HepG2 (cell line): Measurements from ENCODE around the gene ANKDD1A.

Source experiments
- CTCF ChIP-seq: sonication (generic); formaldehyde crosslinking; IDR thresholded peaks from 2 replicates; pipeline ENCODE4 v1.5.0; 2020; ENCODE audit warnings: mild to moderate bottlenecking, missing genetic modification reagents, moderate library complexity
- GABPA ChIP-seq, 2 experiments: IDR thresholded peaks; 2 replicates each; pipeline ENCODE4 v1.6.1; 2011 to 2016; ENCODE audit warnings: low read depth in 2 of 2, low read length in 1 of 2, missing biosample characterization in 1 of 2, missing genetic modification characterization in 1 of 2
- GATAD2A ChIP-seq: IDR thresholded peaks from 2 replicates; pipeline ENCODE4 v1.6.1; 2016
- HNRNPH1 ChIP-seq: fragments of 200-400 bp; formaldehyde crosslinking; optimal IDR thresholded peaks from 2 replicates; pipeline ENCODE3; 2017; ENCODE audit warnings: mild to moderate bottlenecking, low read depth, low read length
- JUND ChIP-seq: sonication (generic); formaldehyde crosslinking; IDR thresholded peaks from 2 replicates; pipeline ENCODE4 v1.8.0; 2022; ENCODE audit warnings: mild to moderate bottlenecking, missing genetic modification reagents
- NFKBIZ ChIP-seq: IDR thresholded peaks from 2 replicates; pipeline ENCODE4 v1.6.1; 2018; ENCODE audit warnings: missing genetic modification reagents, missing compliant biosample characterization
- PHF8 ChIP-seq: sonication (generic); formaldehyde crosslinking; IDR thresholded peaks from 2 replicates; pipeline ENCODE4 v1.5.0; 2020; ENCODE audit warnings: missing genetic modification reagents
- SKI ChIP-seq: fragments of 450-650 bp; IDR thresholded peaks from one replicate; pipeline ENCODE4 v1.6.1; 2018; ENCODE audit warnings: mild to moderate bottlenecking; ENCODE audit not compliant: partially characterized antibody
- SMAD1 ChIP-seq: sonication (generic); formaldehyde crosslinking; IDR thresholded peaks from 2 replicates; pipeline ENCODE4 v1.4.0; 2020; ENCODE audit warnings: missing genetic modification reagents, low read depth, mild to moderate bottlenecking, borderline replicate concordance
- ZMAT5 ChIP-seq: sonication (generic); formaldehyde crosslinking; IDR thresholded peaks from 2 replicates; pipeline ENCODE4 v1.5.0; 2020; ENCODE audit warnings: mild to moderate bottlenecking, low read depth, missing genetic modification reagents, borderline replicate concordance
- ZNF350 ChIP-seq: sonication (generic); formaldehyde crosslinking; IDR thresholded peaks from 2 replicates; pipeline ENCODE4 v1.4.0; 2020; ENCODE audit warnings: mild to moderate bottlenecking, low read depth, missing genetic modification reagents, borderline replicate concordance
- ZNF589 ChIP-seq: sonication (generic); formaldehyde crosslinking; conservative IDR thresholded peaks from 2 replicates; pipeline ENCODE4 v1.8.0; 2022; ENCODE audit warnings: mild to moderate bottlenecking, moderate library complexity, missing genetic modification reagents
- ZNF747 ChIP-seq: sonication (generic); formaldehyde crosslinking; IDR thresholded peaks from 2 replicates; pipeline ENCODE4 v1.8.1; 2023; ENCODE audit warnings: missing genetic modification reagents, mild to moderate bottlenecking, borderline replicate concordance
- ZSCAN31 ChIP-seq: sonication (generic); formaldehyde crosslinking; IDR thresholded peaks from 2 replicates; pipeline ENCODE4 v1.5.0; 2020; ENCODE audit warnings: low read depth, mild to moderate bottlenecking, missing genetic modification reagents

GRCh38 chr15:64921711-64922110, 10.0 kb downstream of the ANKDD1A start:
- TF ChIP-seq SMAD1 (CRISPR knock-in tag), result no peak
- TF ChIP-seq ZNF747 (CRISPR knock-in tag), result no peak
- no peak for TF ChIP-seq HNRNPH1
- no peak for TF ChIP-seq ZNF350 (CRISPR knock-in tag)
- no peak for TF ChIP-seq GABPA (IDR thresholded peaks at IDR 0.05; ENCODE audit: low read depth, low read length)
- TF ChIP-seq GABPA (CRISPR knock-in tag; IDR thresholded peaks at IDR 0.05; ENCODE audit: low read depth), result no peak
- no peak for TF ChIP-seq JUND (CRISPR knock-in tag)
- TF ChIP-seq CTCF (CRISPR knock-in tag), result no peak
- TF ChIP-seq SKI, result no peak
- TF ChIP-seq GATAD2A (CRISPR knock-in tag), result no peak
- no peak for TF ChIP-seq PHF8 (CRISPR knock-in tag)
- no peak for TF ChIP-seq NFKBIZ (CRISPR knock-in tag)
- no peak for TF ChIP-seq ZNF589 (CRISPR knock-in tag)
- no peak for TF ChIP-seq ZMAT5 (CRISPR knock-in tag)
- TF ChIP-seq ZSCAN31 (CRISPR knock-in tag), result no peak
